RWPE1 (cell line): ENCODE data around the gene PPP1R12C.
A peak's percentile ranks its signal among the peaks of the same experiment; 100 is the strongest.

Source experiments
- CTCF ChIA-PET: fragments of 350-600 bp; sonication (Branson Sonifier 250); formaldehyde crosslinking; extraction: SDS; loops from one replicate; lab custom pipeline; 2021; lab: Yijun Ruan, JAX
- POLR2A ChIA-PET: fragments of 400-600 bp; formaldehyde crosslinking; extraction: SDS; loops from one replicate; lab custom pipeline; 2020; ENCODE audit warnings: antibody characterized with exemption; ENCODE audit not compliant: low non-redundant PET; lab: Yijun Ruan, JAX
- DNase-seq: peaks from one replicate; pipeline ENCODE4 v3.0.0; 2012; ENCODE audit warnings: low spot score
- H3K27ac ChIP-seq: fragments of 450-650 bp; 2 replicates; pipeline ENCODE4 v1.5.1; 2017
- CTCF ChIP-seq: fragments of 450-650 bp; conservative IDR thresholded peaks from 2 replicates; pipeline ENCODE4 v1.5.1; 2017; ENCODE audit warnings: low read depth, mild to moderate bottlenecking

Gene PPP1R12C

GRCh38 chr19:55133639-55134444 is 16.4 kb upstream of the PPP1R12C start:
- ChIA-PET POLR2A (no interaction called here), CTCF (interaction anchor here (0.6 kb wide), 1 partner anchor 70 kb away, joined by 3 read pairs; no protein-coding TSS in a partner anchor)
- TF ChIP-seq CTCF, result no peak
- H3K27ac ChIP-seq, result peak overlapping the region; percentile 4; the same call in 1 of the 2 replicates
- no peak for DNase-seq

GRCh38 chr19:55132453-55133129 is 15.2 kb upstream of the PPP1R12C start:
- POLR2A ChIA-PET, result interaction anchor here (0.6 kb wide), 1 partner anchor 15 kb away, joined by 8 read pairs; no protein-coding TSS in a partner anchor
- CTCF ChIA-PET, result interaction anchor here (0.6 kb wide), 1 partner anchor 64 kb away, joined by 3 read pairs; no protein-coding TSS in a partner anchor

GRCh38 chr19:55131421-55131820 is 14.0 kb upstream of the PPP1R12C start:
- DNase-seq, result no peak
- no peak overlapping the region for H3K27ac ChIP-seq
- ChIA-PET CTCF (no interaction called here), POLR2A (no interaction called here)
- TF ChIP-seq CTCF, result no peak

More at GRCh38 chr19:55132453-55133129, 15.2 kb upstream of the PPP1R12C start:
- H3K27ac ChIP-seq, result peak overlapping the region; percentile 4; the same call in 1 of the 2 replicates
- no peak for DNase-seq
- no peak for TF ChIP-seq CTCF

GRCh38 chr19:55119053-55119452 is 1.6 kb upstream of the PPP1R12C start:
- POLR2A ChIA-PET, result no interaction called here
- TF ChIP-seq CTCF, result no peak
- H3K27ac ChIP-seq, result peak overlapping the region; percentile 80
- no peak for DNase-seq
- CTCF ChIA-PET, result interaction anchor here (0.6 to 1.0 kb wide), 2 partner anchors 368 to 458 kb away, joined by 3 read pairs; no protein-coding TSS in a partner anchor

GRCh38 chr19:55118401-55118991 is 1.1 kb upstream of the PPP1R12C start:
- peak overlapping the region; percentile 80 for H3K27ac ChIP-seq
- DNase-seq, result no peak
- no peak for TF ChIP-seq CTCF
- ChIA-PET POLR2A (no interaction called here), CTCF (interaction anchor here (0.6 kb wide), 2 partner anchors 21 to 458 kb away, joined by 3 to 4 read pairs; no protein-coding TSS in a partner anchor)
